NOMO-1 (cell line): ENCODE data around the gene IQCH.
A peak's percentile ranks its signal among the peaks of the same experiment; 100 is the strongest.
"Not testable (repeated sequence)": the region's sequence is repeated elsewhere in the genome, so short reads cannot be mapped to it uniquely, and the experiment has no call there.

Experiments
- DNase-seq, 2 experiments: peaks; one replicate each; lab custom pipeline; 2025; ENCODE audit not compliant: unreplicated experiment in 2 of 2; lab: John Stamatoyannopoulos, UW

Gene IQCH

DNA sequence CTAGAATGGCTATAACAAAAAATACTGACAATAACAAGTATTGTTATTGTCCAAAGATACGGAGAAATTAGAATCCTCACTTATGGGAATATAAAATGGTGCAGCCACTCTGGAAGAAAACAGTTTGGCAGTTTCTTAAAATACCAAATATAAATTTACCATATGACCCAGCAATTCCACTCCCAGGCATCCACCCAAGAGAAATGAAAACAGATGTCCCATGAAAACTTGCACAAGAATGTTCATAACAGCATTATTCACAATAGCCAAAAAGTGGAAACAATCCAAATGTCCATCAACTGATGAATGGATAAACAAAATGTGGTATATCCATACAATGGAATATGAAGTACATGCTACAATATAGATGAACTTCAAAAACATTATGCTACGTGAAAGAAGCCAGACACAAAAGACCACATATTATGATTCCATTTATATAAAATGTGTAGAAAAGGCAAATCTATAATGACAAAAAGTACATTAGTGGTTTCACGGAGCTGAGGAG lies 9.6 kb upstream of the IQCH start:
- no peak for DNase-seq

DNA sequence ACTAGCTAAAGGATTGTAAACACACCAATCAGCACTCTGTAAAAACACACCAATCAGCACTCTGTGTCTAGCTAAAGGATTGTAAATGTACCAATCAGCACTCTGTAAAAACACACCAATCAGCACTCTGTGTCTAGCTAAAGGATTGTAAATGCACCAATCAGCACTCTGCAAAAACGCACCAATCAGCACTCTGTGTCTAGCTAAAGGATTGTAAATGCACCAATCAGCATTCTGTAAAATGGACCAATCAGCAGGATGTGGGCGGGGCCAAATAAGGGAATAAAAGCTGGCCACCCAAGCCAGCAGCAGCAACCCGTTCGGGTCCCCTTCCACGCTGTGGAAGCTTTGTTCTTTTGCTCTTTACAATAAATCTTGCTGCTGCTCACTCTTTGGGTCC lies 8.0 kb upstream of the IQCH start:
- DNase-seq: not testable (repeated sequence)

DNA sequence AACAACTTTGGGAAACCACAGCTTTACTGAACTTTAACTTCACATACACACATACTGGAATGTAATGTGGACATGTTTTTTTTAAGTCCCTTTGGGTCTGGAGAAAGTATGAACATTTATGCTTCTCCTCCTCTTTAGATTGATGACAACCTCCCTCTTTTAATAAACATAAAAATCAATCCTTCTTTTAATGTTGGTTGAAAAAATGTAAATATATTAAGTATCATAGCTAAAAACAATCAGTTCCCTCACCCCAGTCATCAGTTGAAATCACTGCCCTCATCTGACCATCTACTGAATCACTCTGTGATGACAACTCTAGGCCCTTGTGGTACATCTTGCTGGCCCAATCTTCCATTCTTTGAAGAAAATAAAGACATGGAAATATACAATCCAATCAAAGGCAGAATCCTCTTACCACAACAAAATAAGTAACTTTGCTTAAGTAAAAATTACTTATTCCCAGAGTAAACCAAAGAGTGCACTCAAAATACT lies 6.5 kb upstream of the IQCH start:
- DNase-seq: no peak

GRCh38 chr15:67249830-67250229 lies 4.8 kb upstream of the IQCH start:
- no peak for DNase-seq

DNA sequence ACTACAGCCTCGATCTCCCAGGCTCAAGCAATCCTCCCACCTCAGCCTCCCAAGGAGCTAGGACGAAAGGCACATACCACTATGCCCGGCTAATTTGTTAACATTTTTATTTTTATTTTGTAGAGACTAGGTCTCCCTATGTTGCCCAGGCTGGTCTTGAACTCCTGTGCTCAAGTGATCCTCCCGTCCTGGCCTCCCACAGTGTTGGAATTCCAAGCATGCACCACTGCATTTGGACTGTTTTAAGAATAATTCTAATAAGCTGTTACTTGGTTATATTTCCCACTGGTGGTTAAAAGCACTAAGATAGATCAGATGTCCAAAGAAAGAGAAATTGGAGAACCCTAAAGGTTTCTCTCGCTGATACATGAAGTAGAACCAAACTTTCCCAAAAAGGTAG lies 3.3 kb upstream of the IQCH start:
- DNase-seq: no peak

DNA sequence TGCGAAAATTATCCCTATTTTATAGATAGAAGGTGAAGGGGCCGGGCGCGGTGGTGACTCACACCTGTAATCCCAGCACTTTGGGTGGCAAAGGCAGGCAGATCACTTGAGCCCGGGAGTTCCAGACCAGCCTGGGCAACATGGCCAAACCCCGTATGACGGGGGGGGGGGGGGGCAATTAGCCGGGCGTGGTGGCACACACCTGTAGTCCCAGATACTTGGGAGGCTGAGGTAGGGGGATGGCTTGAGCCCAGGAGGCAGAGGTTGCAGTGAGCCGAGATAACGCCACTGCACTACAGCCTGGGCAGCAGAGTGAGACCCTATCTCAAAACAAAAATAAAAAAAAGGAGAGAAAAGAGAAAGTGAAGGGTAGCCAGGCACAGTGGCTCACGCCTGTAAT lies 1.5 kb upstream of the IQCH start:
- DNase-seq: no peak

GRCh38 chr15:67253549-67254237 lies 893 bp upstream of the IQCH start:
- DNase-seq: peak in 1 of 2 experiments; percentile 51

- no peak for DNase-seq
Measured at GRCh38 chr15:67256051-67256450, 1.5 kb downstream of the IQCH start.

GRCh38 chr15:67258412-67258811 lies 3.8 kb downstream of the IQCH start:
- not testable (repeated sequence) for DNase-seq

- DNase-seq: no peak
Measured at GRCh38 chr15:67259379-67259778, 4.8 kb downstream of the IQCH start.

- no peak for DNase-seq
Measured at GRCh38 chr15:67259806-67260205, 5.2 kb downstream of the IQCH start.

DNA sequence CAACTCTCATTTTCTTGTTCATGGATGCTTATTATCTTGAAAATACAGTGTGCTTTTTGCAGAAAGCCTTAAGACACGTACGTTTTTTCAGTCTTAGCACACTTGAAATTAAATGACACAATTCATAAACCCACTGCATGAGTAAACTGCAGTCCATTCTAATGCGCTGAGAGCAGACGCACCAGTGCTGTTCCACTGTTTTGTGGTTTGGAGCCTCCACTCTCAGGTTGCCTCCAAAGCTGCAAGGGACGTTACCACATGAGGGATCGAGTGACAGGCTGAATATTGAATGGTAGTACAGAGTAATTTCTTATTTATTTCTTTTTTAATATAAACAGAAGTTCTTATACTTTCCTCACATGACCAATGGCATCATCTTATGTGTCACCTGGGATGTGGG lies 12.3 kb downstream of the IQCH start:
- DNase-seq: no peak

GRCh38 chr15:67267440-67267839 lies 12.9 kb downstream of the IQCH start:
- DNase-seq: no peak

DNA sequence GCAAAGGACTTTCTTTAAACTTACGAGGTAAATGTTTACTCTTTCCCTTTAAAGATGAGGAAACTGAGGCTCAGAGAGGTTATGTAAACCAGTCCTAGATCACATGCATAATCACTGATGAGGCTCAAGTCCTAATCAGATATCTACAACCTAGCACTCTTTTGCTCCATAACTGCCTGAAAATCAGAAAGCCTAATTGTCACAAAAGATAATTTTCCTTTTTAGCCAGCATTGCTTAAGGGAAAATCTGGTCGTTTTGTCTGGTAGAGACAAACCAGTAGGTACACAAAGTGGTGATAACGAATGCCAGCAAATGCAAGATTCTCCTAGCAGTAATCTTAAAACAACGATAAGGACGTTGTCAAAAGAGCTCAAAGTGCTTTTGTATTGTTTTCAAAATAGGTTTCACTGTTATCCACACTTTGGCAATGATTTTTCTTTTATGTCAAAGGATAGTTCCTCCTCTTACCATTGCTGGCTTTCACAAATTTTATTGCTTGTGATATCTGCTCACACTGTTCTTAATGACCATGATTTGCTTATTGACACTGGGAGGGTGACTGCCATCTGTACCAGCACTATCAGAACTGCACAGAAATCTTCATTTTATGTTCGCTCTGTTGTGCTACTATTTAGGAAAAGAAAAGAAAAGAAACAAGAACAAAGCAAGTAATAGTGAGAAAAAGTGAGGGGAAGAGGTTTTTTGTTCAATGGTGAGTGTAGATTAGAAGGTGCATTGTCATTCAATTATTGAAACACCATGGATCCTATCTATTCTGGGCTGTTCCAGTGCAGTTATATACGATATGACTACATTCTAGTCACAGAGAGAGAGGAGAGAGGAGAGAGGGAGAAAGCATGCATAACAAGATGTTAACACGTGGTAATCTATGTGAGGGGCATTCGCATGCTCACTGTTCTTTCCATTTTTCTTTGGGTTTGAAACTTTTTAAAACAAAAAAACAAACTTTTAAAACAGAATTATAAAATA lies 13.7 kb downstream of the IQCH start:
- DNase-seq: no peak

DNA sequence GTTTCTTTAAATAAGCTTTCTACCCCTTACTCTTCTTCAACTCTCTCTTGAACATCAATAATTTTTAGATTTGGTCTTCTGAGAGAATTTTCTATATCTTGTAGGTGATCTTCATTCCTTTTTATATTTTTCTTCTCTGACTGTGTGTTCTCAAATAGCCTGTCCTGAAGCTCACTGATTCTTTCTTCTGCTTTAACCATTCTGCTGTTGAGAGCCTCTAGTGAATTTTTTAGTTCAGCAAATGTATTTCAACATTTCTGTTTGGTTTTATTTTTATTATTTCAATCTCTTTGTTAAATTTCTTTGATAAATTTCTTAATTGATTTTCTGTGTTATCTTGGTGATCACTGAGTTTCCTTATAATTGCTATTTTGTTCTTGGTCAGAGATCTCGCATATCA lies 19.6 kb downstream of the IQCH start:
- no peak for DNase-seq

DNA sequence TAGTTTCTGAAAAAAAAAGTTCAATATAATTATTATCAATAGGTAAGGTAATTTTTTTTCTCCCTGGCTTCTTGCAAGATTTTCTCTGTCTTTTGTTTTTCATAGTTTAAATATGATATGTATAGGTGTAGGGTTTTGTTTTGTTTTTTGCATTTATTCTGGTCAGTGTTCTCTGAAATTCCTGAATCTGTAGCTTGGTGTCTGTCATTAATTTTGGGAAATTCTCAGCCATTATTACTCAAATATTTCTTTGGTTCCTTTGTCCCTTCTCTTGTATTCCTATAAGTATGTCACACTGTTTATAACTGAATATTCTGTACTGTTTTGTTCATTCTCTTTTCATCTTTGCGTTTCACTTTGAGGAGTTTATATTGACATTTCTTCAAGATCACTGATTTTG lies 22.1 kb downstream of the IQCH start:
- no peak for DNase-seq

DNA sequence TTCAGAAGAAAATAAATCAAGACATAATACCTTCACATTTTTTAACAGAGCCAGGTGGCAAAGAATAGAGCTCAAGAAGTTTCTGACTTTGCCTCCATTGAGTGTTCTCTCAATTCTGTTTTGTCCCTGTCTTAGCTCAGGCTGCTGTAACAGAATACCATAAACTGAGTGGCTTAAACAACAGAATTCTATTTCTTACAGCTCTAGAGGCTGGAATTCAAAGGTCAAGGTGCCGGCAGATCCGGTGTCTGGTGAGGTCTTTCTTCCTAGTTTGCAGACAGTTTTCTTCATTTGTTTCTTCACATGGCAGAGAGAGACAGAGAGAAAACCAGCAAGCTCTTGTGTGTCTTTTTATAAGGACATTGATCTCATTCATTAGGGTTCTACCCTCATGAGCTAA lies 25.6 kb downstream of the IQCH start:
- DNase-seq: no peak

GRCh38 chr15:67281714-67282113 lies 27.1 kb downstream of the IQCH start:
- no peak for DNase-seq

GRCh38 chr15:67285625-67286024 lies 31.0 kb downstream of the IQCH start:
- DNase-seq: not testable (repeated sequence)

DNA sequence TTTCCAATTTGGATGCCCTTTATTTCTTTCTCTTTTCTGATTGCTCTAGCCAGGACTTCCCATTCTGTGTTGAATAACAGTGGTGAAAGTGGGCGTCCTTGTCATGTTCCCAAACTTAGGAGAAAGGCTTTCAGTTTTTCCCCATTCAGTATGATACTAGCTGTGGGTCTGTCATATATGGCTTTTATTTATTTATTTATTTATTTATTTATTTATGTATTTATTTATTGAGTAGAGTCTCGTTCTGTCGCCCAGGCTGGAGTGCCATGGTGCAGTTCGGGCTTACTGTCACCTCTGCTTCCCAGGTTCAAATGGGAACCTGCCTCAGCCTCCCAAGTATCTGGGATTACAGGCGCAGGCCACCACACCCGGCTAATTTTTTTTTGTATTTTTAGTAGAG lies 31.8 kb downstream of the IQCH start:
- DNase-seq: not testable (repeated sequence)

- DNase-seq: no peak
Measured at GRCh38 chr15:67290319-67290718, 35.7 kb downstream of the IQCH start.

- no peak for DNase-seq
Measured at GRCh38 chr15:67296188-67296587, 41.6 kb downstream of the IQCH start.
